OCI-LY7 (cell line): ENCODE measurements around the gene GBGT1. TPM values are rescaled to one million over a fixed set of nuclear protein-coding genes. Genes with fewer than 3 reads are reported as not detected.

Source experiments
- BruUV-seq: library from RNA; stranded (reverse); fragments of 400-500 nt; replicated peaks from 2 replicates; lab custom pipeline; 2021; lab: Mats Ljungman, UMichigan
- CTCF ChIA-PET: fragments of 300-600 bp; sonication (Branson Sonifier 250); formaldehyde crosslinking; loops from one replicate; lab custom pipeline; 2022; ENCODE audit warnings: antibody characterized with exemption; ENCODE audit not compliant: unreplicated experiment; lab: Charles Lee
- POLR2A ChIA-PET: fragments of 300-600 bp; sonication (Branson Sonifier 250); formaldehyde crosslinking; loops from one replicate; lab custom pipeline; 2022; ENCODE audit warnings: antibody characterized with exemption; lab: Charles Lee
- DNase-seq: peaks from one replicate; pipeline ENCODE4 v3.0.0-alpha.2; 2015; ENCODE audit warnings: low spot score
- H2AFZ ChIP-seq: fragments of 200-600 bp; sonication (generic), shearing (Covaris generic); 2 replicates; pipeline ENCODE4 v1.6.1; 2014; ENCODE audit warnings: mild to moderate bottlenecking, antibody characterized with exemption, low read length, moderate library complexity
- H3K27ac ChIP-seq: fragments of 200-600 bp; sonication (generic); 2 replicates; pipeline ENCODE4 v1.5.1; 2014; ENCODE audit warnings: mixed run types, low read depth, mild to moderate bottlenecking, moderate library complexity, low read length, inconsistent platforms; ENCODE audit not compliant: poor library complexity, severe bottlenecking
- H3K36me3 ChIP-seq: fragments of 200-600 bp; sonication (generic); 2 replicates; pipeline ENCODE4 v1.6.1; 2014; ENCODE audit warnings: mild to moderate bottlenecking, antibody characterized with exemption, low read length, moderate library complexity, mixed read lengths; ENCODE audit not compliant: insufficient read depth
- H3K4me1 ChIP-seq: fragments of 200-600 bp; sonication (generic); 2 replicates; pipeline ENCODE4 v1.5.1; 2014; ENCODE audit warnings: mild to moderate bottlenecking, low read length; ENCODE audit not compliant: insufficient read depth, poor library complexity, severe bottlenecking
- H3K4me2 ChIP-seq: fragments of 200-600 bp; sonication (generic); 2 replicates; pipeline ENCODE4 v1.6.1; 2014; ENCODE audit warnings: mild to moderate bottlenecking, low read length
- H3K4me3 ChIP-seq: fragments of 200-600 bp; sonication (generic); 2 replicates; pipeline ENCODE4 v1.5.1; 2014; ENCODE audit warnings: mild to moderate bottlenecking, low read depth, low read length; ENCODE audit not compliant: poor library complexity, severe bottlenecking
- H3K79me2 ChIP-seq: fragments of 200-600 bp; sonication (generic); 2 replicates; pipeline ENCODE4 v1.6.1; 2016; ENCODE audit warnings: low read depth, mild to moderate bottlenecking, low read length, moderate library complexity, mixed read lengths; ENCODE audit not compliant: insufficient read depth
- H3K9me2 ChIP-seq: fragments of 200-600 bp; sonication (generic); 2 replicates; pipeline ENCODE4 v1.6.1; 2016; ENCODE audit warnings: mild to moderate bottlenecking, low read length, mixed read lengths; ENCODE audit not compliant: insufficient read depth
- H3K9me3 ChIP-seq: fragments of 200-600 bp; sonication (generic); 2 replicates; pipeline ENCODE4 v1.6.1; 2014; ENCODE audit warnings: mild to moderate bottlenecking, mixed run types, low read length, mixed read lengths
- H4K20me1 ChIP-seq: fragments of 200-600 bp; sonication (generic); 2 replicates; pipeline ENCODE4 v1.6.1; 2014; ENCODE audit warnings: mild to moderate bottlenecking, antibody characterized with exemption, low read length, moderate library complexity, mixed read lengths; ENCODE audit not compliant: insufficient read depth
- EZH2phosphoT487 ChIP-seq: fragments of 200-600 bp; sonication (generic); IDR thresholded peaks from 2 replicates; pipeline ENCODE4 v1.6.1; 2018; ENCODE audit warnings: low read depth, borderline replicate concordance, mild to moderate bottlenecking, mixed run types, antibody characterized with exemption, low read length, moderate library complexity, mixed read lengths
- intact Hi-C: fragments of 100-400 bp; cut with micrococcal nuclease; formaldehyde crosslinking; loops from one replicate; pipeline ENCODE4 v1.10.0; 2022; ENCODE audit not compliant: unreplicated experiment
- total RNA-seq, 2 experiments: library from RNA; depleted of rRNA in 1 of 2; stranded (reverse); fragments of >200 nt in 1 of 2; shearing (Covaris generic) in 1 of 2; gene quantifications; 2 replicates each; pipeline ENCODE4 v1.2.3, GENCODE V29; 2014 to 2022
- TF ChIP-seq, protein P1 (sequence below): fragments of 200-600 bp; sonication (generic); conservative IDR thresholded peaks from 2 replicates; pipeline ENCODE4 v1.5.1; 2014; ENCODE audit warnings: mild to moderate bottlenecking, antibody characterized with exemption, low read length, moderate library complexity, mixed read lengths

GBGT1 gene
- total RNA-seq, 2 experiments from 2014 or later, result 2.1 to 5.9 TPM

DNA sequence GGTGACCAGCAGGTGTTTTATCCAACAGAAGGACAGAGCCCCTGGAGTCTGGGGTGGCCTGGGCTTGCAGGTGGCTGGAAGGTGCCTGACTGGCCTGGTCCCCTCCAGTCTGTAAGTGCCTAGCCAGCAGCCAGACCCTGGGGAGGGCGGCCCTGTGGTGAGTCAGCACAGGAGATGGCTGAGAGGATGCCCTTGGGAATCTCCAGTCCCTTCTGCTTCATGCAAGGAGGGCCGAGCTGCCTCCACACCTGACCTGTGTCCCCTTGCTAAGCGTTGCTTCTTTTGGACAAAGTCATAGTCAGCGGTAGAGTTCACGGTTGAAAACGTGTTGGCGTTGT, 25.1 kb upstream of the GBGT1 start:
- ChIA-PET CTCF (no interaction called here), POLR2A (no interaction called here)
- Histone ChIP-seq H4K20me1 (no peaks in the 10 kb centered on the region), H3K9me2 (no peaks in the 10 kb centered on the region), H3K4me2 (no peak overlapping the region), H3K4me1 (no peaks in the 10 kb centered on the region), H3K27ac (no peak overlapping the region), H3K4me3 (no peak overlapping the region), H3K79me2 (no peaks in the 10 kb centered on the region), H3K9me3 (no peaks in the 10 kb centered on the region), H3K36me3 (no peaks in the 10 kb centered on the region), H2AFZ (no peak overlapping the region)
- TF ChIP-seq, protein P1, sequence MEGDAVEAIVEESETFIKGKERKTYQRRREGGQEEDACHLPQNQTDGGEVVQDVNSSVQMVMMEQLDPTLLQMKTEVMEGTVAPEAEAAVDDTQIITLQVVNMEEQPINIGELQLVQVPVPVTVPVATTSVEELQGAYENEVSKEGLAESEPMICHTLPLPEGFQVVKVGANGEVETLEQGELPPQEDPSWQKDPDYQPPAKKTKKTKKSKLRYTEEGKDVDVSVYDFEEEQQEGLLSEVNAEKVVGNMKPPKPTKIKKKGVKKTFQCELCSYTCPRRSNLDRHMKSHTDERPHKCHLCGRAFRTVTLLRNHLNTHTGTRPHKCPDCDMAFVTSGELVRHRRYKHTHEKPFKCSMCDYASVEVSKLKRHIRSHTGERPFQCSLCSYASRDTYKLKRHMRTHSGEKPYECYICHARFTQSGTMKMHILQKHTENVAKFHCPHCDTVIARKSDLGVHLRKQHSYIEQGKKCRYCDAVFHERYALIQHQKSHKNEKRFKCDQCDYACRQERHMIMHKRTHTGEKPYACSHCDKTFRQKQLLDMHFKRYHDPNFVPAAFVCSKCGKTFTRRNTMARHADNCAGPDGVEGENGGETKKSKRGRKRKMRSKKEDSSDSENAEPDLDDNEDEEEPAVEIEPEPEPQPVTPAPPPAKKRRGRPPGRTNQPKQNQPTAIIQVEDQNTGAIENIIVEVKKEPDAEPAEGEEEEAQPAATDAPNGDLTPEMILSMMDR, result no peak
- TF ChIP-seq EZH2phosphoT487, result no peak
- no TSS peak for BruUV-seq
- intact Hi-C loops, result loop anchor here (5.0 kb wide), 1 partner anchor 138 kb away; no protein-coding TSS in a partner anchor
- no peak for DNase-seq

DNA sequence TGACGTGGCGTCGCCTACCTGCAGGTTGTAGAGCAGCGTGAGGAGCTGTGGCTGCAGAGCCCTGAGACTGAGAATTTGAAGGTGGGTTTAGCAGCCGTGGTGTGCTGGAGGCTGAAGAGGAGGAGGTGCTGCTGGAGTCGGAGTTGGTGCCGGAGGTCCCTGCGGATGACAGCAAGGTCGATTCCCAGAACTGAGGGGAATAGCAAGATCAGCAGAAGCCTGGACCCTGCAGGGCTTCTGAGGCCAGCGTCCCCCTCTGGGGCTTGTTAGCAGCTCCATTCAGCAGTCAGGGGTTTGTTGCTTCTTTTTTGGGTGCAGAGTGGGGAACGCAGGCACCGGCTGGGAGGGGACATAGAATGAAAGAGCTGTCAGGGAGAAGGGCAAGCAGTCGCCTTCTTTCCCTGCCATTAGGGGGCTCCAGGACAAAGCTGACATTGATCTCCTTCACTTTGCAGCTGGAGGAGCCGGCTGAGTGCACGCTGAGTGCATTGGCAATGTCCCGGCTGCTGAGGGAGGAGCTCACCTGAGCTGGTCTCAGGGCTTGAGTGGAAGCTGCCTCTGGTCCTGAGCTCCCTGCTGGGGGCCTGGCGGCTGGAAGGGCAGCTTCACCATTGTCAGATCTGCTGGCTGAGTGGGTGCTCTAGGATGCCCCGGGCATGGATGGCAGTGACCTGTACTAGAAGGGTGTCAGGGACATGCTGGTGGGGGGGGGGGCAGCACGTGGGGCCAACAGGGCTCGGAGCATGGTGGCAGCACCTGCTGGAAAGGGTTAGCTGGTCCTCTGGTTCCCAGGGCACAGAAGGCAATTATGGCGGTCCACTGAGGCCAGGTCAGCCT, 24.5 kb upstream of the GBGT1 start:
- H3K4me2 ChIP-seq, result no peak overlapping the region
- CTCF ChIA-PET, result no interaction called here
- intact Hi-C loops, result loop anchor here (5.0 kb wide), 1 partner anchor 139 kb away; no protein-coding TSS in a partner anchor
- POLR2A ChIA-PET, result no interaction called here
- no peak overlapping the region for H3K4me3 ChIP-seq
- TF ChIP-seq, protein P1, result peak; percentile 56
- TF ChIP-seq EZH2phosphoT487, result no peak
- H4K20me1 ChIP-seq, result no peaks in the 10 kb centered on the region
- H3K9me2 ChIP-seq, result no peaks in the 10 kb centered on the region
- BruUV-seq, result no TSS peak
- no peak overlapping the region for H3K27ac ChIP-seq
- H3K4me1 ChIP-seq, result no peaks in the 10 kb centered on the region
- H3K79me2 ChIP-seq, result no peaks in the 10 kb centered on the region
- DNase-seq, result peak; percentile 45
- H3K36me3 ChIP-seq, result no peaks in the 10 kb centered on the region
- no peak overlapping the region for H2AFZ ChIP-seq
- no peaks in the 10 kb centered on the region for H3K9me3 ChIP-seq

DNA sequence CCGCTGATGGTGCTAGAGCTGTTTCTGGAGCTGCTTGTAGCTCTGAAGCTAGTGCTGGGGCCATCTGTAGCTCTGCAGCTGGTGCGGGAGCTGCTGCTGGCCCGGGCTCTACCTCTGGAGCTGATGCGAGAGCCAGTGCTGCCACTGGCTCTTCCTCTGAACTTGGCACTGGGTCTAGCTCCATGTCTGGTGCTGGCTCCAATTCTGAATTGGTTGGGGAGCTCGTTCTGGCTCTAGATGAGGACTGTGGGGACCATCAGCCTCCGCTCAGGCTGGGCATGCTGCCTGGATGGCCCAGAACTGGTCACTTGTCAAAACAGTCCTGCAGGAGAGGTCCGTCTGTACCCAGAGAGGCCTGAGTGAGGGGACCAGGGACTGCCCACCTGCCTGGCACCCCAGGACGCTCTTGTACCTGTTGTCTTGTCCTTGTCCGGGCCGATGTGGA, 23.9 kb upstream of the GBGT1 start:
- DNase-seq, result no peak
- CTCF ChIA-PET, result interaction anchor here (0.6 kb wide), 1 partner anchor 85 kb away, joined by 3 read pairs; no protein-coding TSS in a partner anchor
- no peaks in the 10 kb centered on the region for H3K9me2 ChIP-seq
- no peaks in the 10 kb centered on the region for H3K79me2 ChIP-seq
- POLR2A ChIA-PET, result interaction anchor here (1.4 kb wide), 1 partner anchor 157 kb away, joined by 3 read pairs; the partner anchor contains the start of gene GTF3C5
- no peak overlapping the region for H2AFZ ChIP-seq
- no peaks in the 10 kb centered on the region for H3K9me3 ChIP-seq
- intact Hi-C loops, result loop anchor here (5.0 kb wide), 1 partner anchor 140 kb away; no protein-coding TSS in a partner anchor
- TF ChIP-seq EZH2phosphoT487, result no peak
- TF ChIP-seq, protein P1, result no peak
- H3K27ac ChIP-seq, result no peak overlapping the region
- no peaks in the 10 kb centered on the region for H4K20me1 ChIP-seq
- no peak overlapping the region for H3K4me3 ChIP-seq
- BruUV-seq, result no TSS peak
- no peak overlapping the region for H3K4me2 ChIP-seq
- no peaks in the 10 kb centered on the region for H3K4me1 ChIP-seq
- H3K36me3 ChIP-seq, result no peaks in the 10 kb centered on the region
